Ectodermal cell (in vitro differentiated cells): Measurements from ENCODE around the gene ACOT6. TPM values are rescaled to one million over a fixed set of nuclear protein-coding genes. Genes with fewer than 3 reads are reported as not detected.
A peak's percentile ranks its signal among the peaks of the same experiment; 100 is the strongest.
"Not testable (repeated sequence)": the region's sequence is repeated elsewhere in the genome, so short reads cannot be mapped to it uniquely, and the experiment has no call there.

ENCODE experiments used
- H3K27ac ChIP-seq: 2 replicates; pipeline ENCODE4 v1.7.0; 2013; ENCODE audit warnings: mild to moderate bottlenecking, low read depth, low read length; ENCODE audit not compliant: insufficient read depth, poor library complexity, severe bottlenecking
- H3K27me3 ChIP-seq: 2 replicates; pipeline ENCODE4 v1.7.0; 2013; ENCODE audit warnings: mild to moderate bottlenecking, low read length; ENCODE audit not compliant: insufficient read depth, control insufficient read depth, poor library complexity, severe bottlenecking
- H3K36me3 ChIP-seq: one replicate; pipeline ENCODE4 v1.7.0; 2013; ENCODE audit warnings: low read length; ENCODE audit not compliant: control insufficient read depth, insufficient read depth
- H3K4me1 ChIP-seq: one replicate; pipeline ENCODE4 v1.7.0; 2013; ENCODE audit warnings: low read length; ENCODE audit not compliant: control insufficient read depth, insufficient read depth
- H3K4me3 ChIP-seq: 2 replicates; pipeline ENCODE4 v1.7.0; 2013; ENCODE audit warnings: low read depth, low read length, control low read depth; ENCODE audit not compliant: insufficient read depth
- H3K9me3 ChIP-seq: 2 replicates; pipeline ENCODE4 v1.7.0; 2013; ENCODE audit warnings: mild to moderate bottlenecking, low read length, moderate library complexity; ENCODE audit not compliant: control insufficient read depth
- WGBS, 2 experiments: methylation state at CpG; one replicate each; pipeline ENCODE4 v1.1.7; 2013; ENCODE audit warnings: missing lambda C conversion rate in 2 of 2; 5-methylcytosine and 5-hydroxymethylcytosine counted together
- polyA plus RNA-seq, 4 experiments: library from polyadenylated mRNA; stranded (reverse); fragments of 50-300 nt; gene quantifications; one replicate each; pipeline ENCODE4 v1.2.3, GENCODE V29; 2013

The ACOT6 gene, protein sequence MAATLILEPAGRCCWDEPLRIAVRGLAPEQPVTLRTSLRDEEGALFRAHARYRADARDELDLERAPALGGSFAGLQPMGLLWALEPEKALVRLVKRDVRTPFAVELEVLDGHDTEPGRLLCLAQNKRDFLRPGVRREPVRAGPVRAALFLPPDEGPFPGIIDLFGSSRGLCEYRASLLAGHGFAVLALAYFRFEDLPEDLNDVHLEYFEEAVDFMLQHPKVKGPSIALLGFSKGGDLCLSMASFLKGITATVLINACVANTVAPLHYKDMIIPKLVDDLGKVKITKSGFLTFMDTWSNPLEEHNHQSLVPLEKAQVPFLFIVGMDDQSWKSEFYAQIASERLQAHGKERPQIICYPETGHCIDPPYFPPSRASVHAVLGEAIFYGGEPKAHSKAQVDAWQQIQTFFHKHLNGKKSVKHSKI
- not detected for polyA plus RNA-seq (2013, experiment 1 of 4)
- not detected for polyA plus RNA-seq (2013, experiment 2 of 4)
- polyA plus RNA-seq (2013, experiment 3 of 4) = not detected
- not detected for polyA plus RNA-seq (2013, experiment 4 of 4)

- Histone ChIP-seq H3K27ac (no peak within 1 kb of the TSS), H3K4me1 (no peaks in the 10 kb centered on the region), H3K9me3 (no peaks in the 10 kb centered on the region), H3K4me3 (peak within 1 kb of the TSS; percentile 68), H3K36me3 (no peaks in the 10 kb centered on the region), H3K27me3 (peaks cover 71% of the 10 kb centered on the region)
- 1% methylated on average over 84 of the region's 84 CpGs for WGBS, 2 experiments
Measured at GRCh38 chr14:73612339-73613045, at the start of gene ACOT6. ACOT6 (plus strand) TSS chr14:73612517; CDS start chr14:73612572, 55 bp downstream.

DNA sequence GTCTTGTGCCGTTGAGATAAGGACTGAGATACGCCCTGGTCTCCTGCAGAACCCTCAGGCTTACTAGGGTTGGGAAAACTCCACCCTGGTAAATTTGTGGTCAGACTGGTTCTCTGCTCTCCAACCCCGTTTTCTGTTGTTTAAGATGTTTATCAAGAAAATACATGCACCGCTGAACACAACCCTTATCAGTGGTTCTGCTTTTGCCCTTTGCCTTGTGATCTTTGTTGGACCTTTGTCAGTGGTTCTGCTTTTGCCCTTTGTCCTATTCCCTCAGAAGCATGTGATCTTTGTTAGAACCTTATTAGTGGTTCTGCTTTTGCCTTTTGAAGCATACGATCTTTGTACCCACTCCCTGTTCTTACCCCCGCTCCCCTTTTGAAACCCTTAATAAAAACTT, 49.6 kb upstream of the ACOT6 start:
- 94 to 97% methylated on average over 6 of the region's 6 CpGs for WGBS, 2 experiments
- H3K4me1 ChIP-seq, H3K27me3 ChIP-seq: not testable (repeated sequence)

DNA sequence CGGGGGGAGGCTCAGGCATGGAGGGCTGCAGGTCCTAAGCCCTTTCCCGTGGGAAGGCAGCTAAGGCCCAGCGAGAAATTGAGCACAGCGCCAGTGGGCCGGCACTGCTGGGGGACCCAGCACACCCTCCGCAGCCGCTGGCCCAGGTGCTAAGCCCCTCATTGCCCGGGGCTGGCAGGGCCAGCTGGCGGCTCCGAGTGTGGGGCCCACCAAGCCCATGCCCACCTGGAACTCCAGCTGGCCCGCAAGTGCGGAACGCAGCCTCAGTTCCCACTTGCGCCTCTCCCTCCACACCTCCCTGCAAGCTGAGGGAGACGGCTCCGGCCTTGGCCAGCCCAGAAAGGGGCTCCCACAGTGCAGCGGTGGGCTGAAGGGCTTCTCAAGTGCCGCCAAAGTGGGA, 45.9 kb upstream of the ACOT6 start:
- not testable (repeated sequence) for H3K9me3 ChIP-seq, H3K4me3 ChIP-seq
- WGBS, 2 experiments = 92 to 94% methylated on average over 18 of the region's 18 CpGs

More for the DNA sequence above, 49.6 kb upstream of the ACOT6 start:
- H3K36me3 ChIP-seq, H3K27ac ChIP-seq, H3K4me3 ChIP-seq, H3K9me3 ChIP-seq: not testable (repeated sequence)

GRCh38 chr14:73566935-73567334, 45.4 kb upstream of the ACOT6 start:
- WGBS, 2 experiments = 88 to 97% methylated on average over 6 of the region's 6 CpGs
- not testable (repeated sequence) for H3K9me3 ChIP-seq, H3K36me3 ChIP-seq, H3K4me3 ChIP-seq, H3K27ac ChIP-seq, H3K4me1 ChIP-seq
- peaks cover 19% of the 10 kb centered on the region for H3K27me3 ChIP-seq

More for the DNA sequence above, 45.9 kb upstream of the ACOT6 start:
- H3K27me3 ChIP-seq = peaks cover 19% of the 10 kb centered on the region
- not testable (repeated sequence) for H3K27ac ChIP-seq, H3K36me3 ChIP-seq, H3K4me1 ChIP-seq

- Histone ChIP-seq H3K4me1 (no peaks in the 10 kb centered on the region), H3K36me3 (no peaks in the 10 kb centered on the region), H3K27ac (no peak overlapping the region), H3K27me3 (peaks cover 19% of the 10 kb centered on the region), H3K4me3 (no peak overlapping the region), H3K9me3 (no peaks in the 10 kb centered on the region)
- WGBS, 2 experiments = 92 to 93% methylated on average over 7 of the region's 7 CpGs
Measured at GRCh38 chr14:73567358-73567757, 45.0 kb upstream of the ACOT6 start.

DNA sequence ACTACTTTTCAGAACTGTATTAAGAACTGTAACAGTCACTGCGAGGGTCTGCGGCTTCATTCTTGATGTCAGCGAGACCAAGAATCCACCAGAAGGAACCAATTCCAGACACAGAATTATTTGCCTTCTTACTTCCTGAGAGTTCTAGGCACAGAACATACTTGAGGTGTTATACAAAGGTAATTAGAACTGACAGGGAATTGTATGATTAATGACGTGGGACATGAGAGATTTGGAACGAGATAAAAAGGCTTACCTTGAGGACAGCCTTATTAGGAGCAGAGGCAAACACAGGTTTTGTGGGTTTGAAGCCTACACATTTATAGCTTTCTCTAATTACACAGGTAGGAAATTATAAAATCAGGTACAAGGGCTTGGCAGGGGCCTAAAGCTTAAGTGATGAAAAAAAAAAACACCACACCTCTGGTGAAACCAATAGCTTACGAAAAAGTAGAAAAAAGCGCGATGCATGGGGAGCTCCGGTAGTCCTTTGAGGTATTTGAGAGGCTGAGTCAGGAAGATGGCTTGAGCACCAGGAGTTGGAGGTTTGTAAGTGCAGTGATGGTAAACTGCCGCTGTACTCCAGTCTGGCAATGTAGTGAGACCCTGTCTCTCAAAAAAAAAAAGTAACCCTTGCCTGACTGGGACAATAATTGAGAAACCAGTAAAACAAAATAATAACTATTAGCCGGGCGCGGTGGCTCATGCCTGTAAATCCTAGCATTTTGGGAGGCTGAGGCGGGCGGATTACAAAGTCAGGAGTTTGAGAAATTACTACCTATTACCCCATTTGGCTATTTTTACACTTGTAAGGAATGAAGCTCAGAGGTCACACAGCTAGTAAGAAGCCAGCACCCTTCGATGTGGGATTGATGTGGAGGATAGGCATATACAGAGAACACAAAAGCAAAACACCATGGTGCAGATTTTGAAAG, 44.1 kb upstream of the ACOT6 start:
- 91 to 93% methylated on average over 16 of the region's 16 CpGs for WGBS, 2 experiments
- Histone ChIP-seq H3K27ac (no peak overlapping the region), H3K36me3 (no peaks in the 10 kb centered on the region), H3K9me3 (no peaks in the 10 kb centered on the region), H3K4me1 (no peaks in the 10 kb centered on the region), H3K27me3 (peaks cover 19% of the 10 kb centered on the region), H3K4me3 (no peak overlapping the region)

- H3K27me3 ChIP-seq = peaks cover 19% of the 10 kb centered on the region
- WGBS, 2 experiments = 34 to 38% methylated on average over 4 of the region's 4 CpGs
- H3K4me1 ChIP-seq, H3K9me3 ChIP-seq, H3K27ac ChIP-seq, H3K36me3 ChIP-seq: not testable (repeated sequence)
- H3K4me3 ChIP-seq = peak overlapping the region; percentile 53
Measured at GRCh38 chr14:73568886-73569184, 43.5 kb upstream of the ACOT6 start.

- not testable (repeated sequence) for H3K27ac ChIP-seq, H3K36me3 ChIP-seq, H3K4me1 ChIP-seq, H3K9me3 ChIP-seq
- H3K4me3 ChIP-seq = peak within 1 kb of the TSS; percentile 53
- peaks cover 19% of the 10 kb centered on the region for H3K27me3 ChIP-seq
- 2% methylated on average over 83 of the region's 83 CpGs for WGBS, 2 experiments
Measured at GRCh38 chr14:73569185-73569958, 42.9 kb upstream of the ACOT6 start, which contains the start of gene ACOT2. ACOT2 (plus strand) TSS chr14:73569213; CDS start chr14:73569241, 28 bp downstream.

- 21 to 24% methylated on average over 8 of the region's 8 CpGs for WGBS, 2 experiments
- H3K36me3 ChIP-seq, H3K4me3 ChIP-seq, H3K27ac ChIP-seq, H3K9me3 ChIP-seq, H3K4me1 ChIP-seq: not testable (repeated sequence)
- peaks cover 19% of the 10 kb centered on the region for H3K27me3 ChIP-seq
Measured at GRCh38 chr14:73570913-73571312, 41.4 kb upstream of the ACOT6 start.
